ENCODE data around the gene TOM1. TPM values are rescaled to one million over a fixed set of nuclear protein-coding genes. Genes with fewer than 3 reads are reported as not detected.

Gene TOM1
- total RNA-seq, 1 experiment from 2014 or later, result 19.0 TPM

DNA sequence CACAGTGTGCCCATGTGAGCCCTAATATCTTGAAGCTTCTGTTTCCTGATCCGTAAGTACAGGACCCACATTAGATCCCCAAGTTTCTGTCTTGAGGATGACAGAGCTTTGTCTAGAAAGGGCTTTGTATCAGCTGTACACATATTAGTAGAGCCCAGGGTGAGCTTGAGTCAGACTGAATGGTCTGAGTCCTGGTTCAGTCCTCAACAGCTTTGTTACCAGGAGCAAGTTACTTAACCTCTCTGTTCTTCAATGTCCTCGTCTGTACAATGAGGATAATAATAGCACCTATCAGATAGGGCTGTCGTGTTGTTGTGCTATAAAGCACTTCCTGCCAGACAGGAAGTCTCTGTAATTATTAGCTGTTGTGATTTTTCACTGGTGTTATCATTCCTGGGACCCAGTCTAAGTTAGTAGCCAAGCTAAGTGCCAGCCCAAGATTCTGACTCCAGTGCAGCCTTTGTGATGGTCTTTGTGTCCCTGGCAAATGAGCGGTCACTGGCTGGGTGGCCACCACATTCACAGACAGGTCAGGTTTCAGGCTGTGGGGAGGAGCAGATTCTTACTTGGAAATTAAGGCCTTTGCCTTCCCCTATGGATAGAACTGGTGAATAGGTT is 6.8 kb downstream of the TOM1 start:
- Histone ChIP-seq H3K4me2 (ENCODE audit: low read length) (no peak overlapping the region), H3K9me3 (ENCODE audit: low read length) (no peaks in the 10 kb centered on the region), H3K36me3 (ENCODE audit: low read depth, low read length) (no peaks in the 10 kb centered on the region), H4K20me1 (ENCODE audit: low read length) (no peaks in the 10 kb centered on the region), H3K4me1 (ENCODE audit: insufficient read depth, low read length) (peaks cover 19% of the 10 kb centered on the region), H3K27ac (ENCODE audit: low read length) (no peak overlapping the region), H3K9me2 (replicated peaks; ENCODE audit: low read length) (no peaks in the 10 kb centered on the region), H2AFZ (ENCODE audit: low read length) (no peak overlapping the region), H3K27me3 (ENCODE audit: low read length) (no peaks in the 10 kb centered on the region), H3K9ac (ENCODE audit: low read length) (no peak overlapping the region), H3F3A (ENCODE audit: low read length, unreplicated experiment) (no peaks in the 10 kb centered on the region), H3K4me3 (ENCODE audit: low read length) (no peak overlapping the region), H3K79me2 (ENCODE audit: low read length) (peaks cover 7% of the 10 kb centered on the region; the same call in 1 of the 2 replicates)
- ChIA-PET CTCF (no interaction called here), POLR2A (ENCODE audit: unreplicated experiment) (no interaction called here)
- BruUV-seq (replicated peaks), result no TSS peak
- intact Hi-C loops (cut with micrococcal nuclease), result no loop called here
- ATAC-seq, result no peak
- no peak for DNase-seq
- no peak for TF ChIP-seq EZH2 (IDR thresholded peaks at IDR 0.05; ENCODE audit: low read length, unreplicated experiment)
- TF ChIP-seq, protein P1, sequence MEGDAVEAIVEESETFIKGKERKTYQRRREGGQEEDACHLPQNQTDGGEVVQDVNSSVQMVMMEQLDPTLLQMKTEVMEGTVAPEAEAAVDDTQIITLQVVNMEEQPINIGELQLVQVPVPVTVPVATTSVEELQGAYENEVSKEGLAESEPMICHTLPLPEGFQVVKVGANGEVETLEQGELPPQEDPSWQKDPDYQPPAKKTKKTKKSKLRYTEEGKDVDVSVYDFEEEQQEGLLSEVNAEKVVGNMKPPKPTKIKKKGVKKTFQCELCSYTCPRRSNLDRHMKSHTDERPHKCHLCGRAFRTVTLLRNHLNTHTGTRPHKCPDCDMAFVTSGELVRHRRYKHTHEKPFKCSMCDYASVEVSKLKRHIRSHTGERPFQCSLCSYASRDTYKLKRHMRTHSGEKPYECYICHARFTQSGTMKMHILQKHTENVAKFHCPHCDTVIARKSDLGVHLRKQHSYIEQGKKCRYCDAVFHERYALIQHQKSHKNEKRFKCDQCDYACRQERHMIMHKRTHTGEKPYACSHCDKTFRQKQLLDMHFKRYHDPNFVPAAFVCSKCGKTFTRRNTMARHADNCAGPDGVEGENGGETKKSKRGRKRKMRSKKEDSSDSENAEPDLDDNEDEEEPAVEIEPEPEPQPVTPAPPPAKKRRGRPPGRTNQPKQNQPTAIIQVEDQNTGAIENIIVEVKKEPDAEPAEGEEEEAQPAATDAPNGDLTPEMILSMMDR (conservative IDR thresholded peaks at IDR 0.05; ENCODE audit: low read depth, low read length), result no peak
- no peak for TF ChIP-seq EZH2phosphoT487 (IDR thresholded peaks at IDR 0.05; ENCODE audit: borderline replicate concordance, low read length)

DNA sequence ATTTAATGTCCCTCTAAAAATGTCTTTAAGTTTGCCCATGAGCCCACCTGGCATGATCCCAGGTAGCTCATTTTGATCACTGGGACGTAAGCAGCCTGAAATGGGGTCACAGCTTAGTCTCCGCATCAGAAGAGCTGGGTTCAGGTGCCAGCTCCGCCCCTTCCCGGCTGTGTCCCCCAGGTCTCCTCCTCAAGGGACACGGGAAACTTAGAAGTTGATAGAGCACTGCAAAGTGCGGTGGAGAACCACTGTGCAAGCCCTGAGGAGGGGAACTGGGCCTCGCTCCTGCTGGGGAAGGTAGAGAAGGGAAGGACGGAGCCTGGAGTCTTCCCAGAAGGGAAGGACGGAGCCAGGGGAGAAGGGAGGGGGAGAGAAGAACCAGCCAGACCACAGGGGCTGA is 7.7 kb downstream of the TOM1 start:
- DNase-seq, result no peak
- Histone ChIP-seq H3K36me3 (ENCODE audit: low read depth, low read length) (no peaks in the 10 kb centered on the region), H3K4me2 (ENCODE audit: low read length) (no peak overlapping the region), H3K79me2 (ENCODE audit: low read length) (peaks cover 10% of the 10 kb centered on the region; the same call in 1 of the 2 replicates), H4K20me1 (ENCODE audit: low read length) (no peaks in the 10 kb centered on the region), H3K9me2 (replicated peaks; ENCODE audit: low read length) (no peaks in the 10 kb centered on the region), H3K27me3 (ENCODE audit: low read length) (no peaks in the 10 kb centered on the region), H3K4me1 (ENCODE audit: insufficient read depth, low read length) (peaks cover 16% of the 10 kb centered on the region), H3K9me3 (ENCODE audit: low read length) (no peaks in the 10 kb centered on the region), H3K4me3 (ENCODE audit: low read length) (no peak overlapping the region), H3F3A (ENCODE audit: low read length, unreplicated experiment) (no peaks in the 10 kb centered on the region), H3K9ac (ENCODE audit: low read length) (no peak overlapping the region), H3K27ac (ENCODE audit: low read length) (no peak overlapping the region), H2AFZ (ENCODE audit: low read length) (no peak overlapping the region)
- no TSS peak for BruUV-seq (replicated peaks)
- intact Hi-C loops (cut with micrococcal nuclease), result no loop called here
- no peak for ATAC-seq
- POLR2A ChIA-PET (ENCODE audit: unreplicated experiment), result no interaction called here
- CTCF ChIA-PET, result no interaction called here
- TF ChIP-seq EZH2phosphoT487 (IDR thresholded peaks at IDR 0.05; ENCODE audit: borderline replicate concordance, low read length) (no peak), EZH2 (IDR thresholded peaks at IDR 0.05; ENCODE audit: low read length, unreplicated experiment) (no peak)
- TF ChIP-seq, protein P1 (conservative IDR thresholded peaks at IDR 0.05; ENCODE audit: low read depth, low read length), result no peak

DNA sequence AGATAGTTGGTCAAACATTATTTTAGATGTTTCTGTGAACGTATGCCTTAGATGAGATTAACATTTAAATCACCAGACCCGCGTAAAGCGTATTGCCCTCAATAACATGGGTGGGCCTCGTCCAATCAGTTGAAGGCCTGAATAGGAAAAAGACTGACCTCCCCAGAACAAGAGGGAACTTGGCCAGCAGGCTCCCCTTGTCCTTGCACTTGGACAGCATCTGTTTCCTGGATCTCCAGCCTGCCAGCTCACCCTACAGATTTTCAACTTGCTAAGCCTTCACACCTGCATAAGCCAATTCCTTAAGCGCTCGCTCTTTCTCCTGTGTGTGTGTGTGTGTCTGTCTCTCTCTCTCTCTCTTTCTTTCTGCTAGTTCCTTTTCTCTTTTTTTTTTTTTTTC is 8.2 kb downstream of the TOM1 start:
- TF ChIP-seq EZH2phosphoT487 (IDR thresholded peaks at IDR 0.05; ENCODE audit: borderline replicate concordance, low read length) (no peak), EZH2 (IDR thresholded peaks at IDR 0.05; ENCODE audit: low read length, unreplicated experiment) (no peak)
- TF ChIP-seq, protein P1 (conservative IDR thresholded peaks at IDR 0.05; ENCODE audit: low read depth, low read length), result no peak
- Histone ChIP-seq H3K4me1 (ENCODE audit: insufficient read depth, low read length) (peaks cover 17% of the 10 kb centered on the region), H3K36me3 (ENCODE audit: low read depth, low read length) (no peaks in the 10 kb centered on the region), H3K9ac (ENCODE audit: low read length) (no peak overlapping the region), H3K4me2 (ENCODE audit: low read length) (no peak overlapping the region), H4K20me1 (ENCODE audit: low read length) (no peaks in the 10 kb centered on the region), H3K27ac (ENCODE audit: low read length) (no peak overlapping the region), H3K4me3 (ENCODE audit: low read length) (no peak overlapping the region), H3K27me3 (ENCODE audit: low read length) (no peaks in the 10 kb centered on the region), H2AFZ (ENCODE audit: low read length) (no peak overlapping the region), H3K9me3 (ENCODE audit: low read length) (no peaks in the 10 kb centered on the region), H3K79me2 (ENCODE audit: low read length) (peaks cover 10% of the 10 kb centered on the region; the same call in 1 of the 2 replicates), H3K9me2 (replicated peaks; ENCODE audit: low read length) (no peaks in the 10 kb centered on the region), H3F3A (ENCODE audit: low read length, unreplicated experiment) (no peaks in the 10 kb centered on the region)
- POLR2A ChIA-PET (ENCODE audit: unreplicated experiment), result no interaction called here
- BruUV-seq (replicated peaks), result no TSS peak
- ATAC-seq (no peak), DNase-seq (no peak)
- CTCF ChIA-PET, result no interaction called here
- intact Hi-C loops (cut with micrococcal nuclease), result no loop called here
